Astrocyte (in vitro differentiated cells and primary cell): ENCODE data around the gene PAX8.

Source experiments
- CTCF ChIP-seq: IDR thresholded peaks from 2 replicates; pipeline ENCODE4 v1.5.1; 2011; ENCODE audit warnings: low read depth, mild to moderate bottlenecking, inconsistent platforms, low read length, moderate library complexity; ENCODE audit not compliant: insufficient read depth
- EZH2 ChIP-seq: IDR thresholded peaks from 2 replicates; pipeline ENCODE4 v1.6.1; 2012; ENCODE audit warnings: mild to moderate bottlenecking, low read length, inconsistent platforms; ENCODE audit not compliant: insufficient read depth

- TF ChIP-seq CTCF (no peak), EZH2 (no peak)
Measured at GRCh38 chr2:113173542-113174375, 105.0 kb downstream of the PAX8 start, which contains the start of gene PSD4.
